ENCODE data around the gene KCND2.

DNA sequence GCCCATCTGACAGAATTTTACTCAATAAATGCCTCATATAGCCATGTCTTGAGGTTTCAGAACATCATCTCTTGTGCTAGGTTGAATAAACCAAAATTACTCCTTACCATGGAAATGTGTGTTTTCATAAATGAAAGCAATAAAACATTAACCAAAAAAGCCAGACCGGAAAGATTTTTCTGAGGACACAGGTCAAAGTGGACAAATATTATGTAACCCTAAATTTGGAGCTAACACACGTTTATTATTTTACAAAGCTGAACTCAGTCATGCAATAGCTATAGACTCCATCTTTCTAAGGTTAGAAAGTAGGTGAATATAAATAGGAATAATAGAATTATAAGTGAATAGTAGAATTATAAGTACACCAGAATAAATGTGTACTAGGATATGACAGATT is 315.9 kb downstream of the KCND2 start:
- TF ChIP-seq, protein P1, sequence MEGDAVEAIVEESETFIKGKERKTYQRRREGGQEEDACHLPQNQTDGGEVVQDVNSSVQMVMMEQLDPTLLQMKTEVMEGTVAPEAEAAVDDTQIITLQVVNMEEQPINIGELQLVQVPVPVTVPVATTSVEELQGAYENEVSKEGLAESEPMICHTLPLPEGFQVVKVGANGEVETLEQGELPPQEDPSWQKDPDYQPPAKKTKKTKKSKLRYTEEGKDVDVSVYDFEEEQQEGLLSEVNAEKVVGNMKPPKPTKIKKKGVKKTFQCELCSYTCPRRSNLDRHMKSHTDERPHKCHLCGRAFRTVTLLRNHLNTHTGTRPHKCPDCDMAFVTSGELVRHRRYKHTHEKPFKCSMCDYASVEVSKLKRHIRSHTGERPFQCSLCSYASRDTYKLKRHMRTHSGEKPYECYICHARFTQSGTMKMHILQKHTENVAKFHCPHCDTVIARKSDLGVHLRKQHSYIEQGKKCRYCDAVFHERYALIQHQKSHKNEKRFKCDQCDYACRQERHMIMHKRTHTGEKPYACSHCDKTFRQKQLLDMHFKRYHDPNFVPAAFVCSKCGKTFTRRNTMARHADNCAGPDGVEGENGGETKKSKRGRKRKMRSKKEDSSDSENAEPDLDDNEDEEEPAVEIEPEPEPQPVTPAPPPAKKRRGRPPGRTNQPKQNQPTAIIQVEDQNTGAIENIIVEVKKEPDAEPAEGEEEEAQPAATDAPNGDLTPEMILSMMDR (IDR thresholded peaks at IDR 0.05): no peak
- TF ChIP-seq EP300 (IDR thresholded peaks at IDR 0.05): no peak
- TF ChIP-seq POLR2A (IDR thresholded peaks at IDR 0.05): no peak

Measured in tibial nerve (tissue), 4 donors.